NK-92 (cell line): ENCODE measurements around the gene EIF5.

Experiments
- DNase-seq: peaks from one replicate; lab custom pipeline; 2025; ENCODE audit not compliant: unreplicated experiment; lab: John Stamatoyannopoulos, UW

EIF5 gene

GRCh38 chr14:103333754-103334643, at the start of gene EIF5:
TSS of gene EIF5 (plus strand) at chr14:103334237. CDS start at chr14:103335861, 1,624 bp downstream.
- DNase-seq: peak; percentile 90

DNA sequence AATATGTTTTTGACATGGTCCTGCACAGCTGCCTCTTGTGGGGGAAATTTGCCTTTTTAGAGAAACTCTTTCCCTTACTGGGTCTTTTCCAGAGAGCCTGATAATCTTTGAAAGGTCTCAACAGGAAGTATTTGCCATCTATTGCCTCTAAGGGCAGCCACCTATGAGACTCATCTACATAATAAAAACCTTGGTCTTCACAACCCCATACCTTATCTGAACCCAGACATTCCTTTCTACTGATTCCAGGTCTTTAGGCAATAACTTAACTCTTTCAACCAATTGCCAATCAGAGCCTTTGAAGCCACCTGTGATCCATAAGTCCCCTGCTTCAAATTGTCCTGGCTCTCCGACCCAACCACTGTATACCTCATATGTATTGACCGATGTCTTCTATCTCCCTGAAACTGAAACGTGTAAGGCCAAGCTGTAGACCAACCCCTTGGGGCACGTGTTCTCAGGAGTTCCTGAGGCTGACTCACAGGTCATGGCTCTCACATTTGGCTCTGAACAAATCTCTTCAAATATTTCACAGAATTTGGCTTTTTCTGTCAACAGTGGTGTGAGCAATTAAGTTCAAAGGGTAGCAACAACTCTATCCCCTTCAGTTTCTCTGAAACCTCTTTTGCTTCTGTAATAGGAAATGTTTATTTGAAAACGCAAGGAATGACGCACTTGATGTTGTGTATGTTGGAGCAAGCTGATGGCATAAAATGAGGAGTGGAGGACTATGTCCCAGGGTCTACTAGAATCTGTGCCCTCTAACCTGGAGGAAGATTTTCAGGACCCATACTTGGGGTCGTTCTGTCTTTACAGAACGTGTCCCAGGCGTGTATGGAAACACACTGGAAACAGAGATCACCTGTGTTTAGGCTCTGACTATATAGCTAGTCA, 49.2 kb upstream of the EIF5 start:
- no peak for DNase-seq

DNA sequence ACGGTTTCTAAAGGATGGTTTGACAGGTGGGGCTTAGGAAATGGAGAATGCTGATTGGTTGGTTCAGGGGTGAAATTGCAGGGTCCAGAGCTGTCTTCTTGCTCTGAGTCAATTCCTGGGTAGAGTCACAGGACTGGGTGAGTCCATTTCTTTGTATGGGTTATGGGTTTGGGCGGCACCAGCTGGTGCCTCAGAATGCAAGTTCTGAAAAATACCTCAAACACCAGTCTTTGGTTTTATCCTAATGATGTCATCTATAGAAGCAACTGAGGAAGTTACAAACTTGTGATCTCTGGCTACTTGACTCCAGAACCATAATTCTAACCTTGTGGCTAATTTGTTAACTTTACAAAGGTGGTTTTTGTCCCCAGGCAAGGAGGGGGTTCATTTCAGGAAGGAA, 47.6 kb upstream of the EIF5 start:
- no peak for DNase-seq

GRCh38 chr14:103286968-103287850, 46.8 kb upstream of the EIF5 start:
- DNase-seq: no peak

DNA sequence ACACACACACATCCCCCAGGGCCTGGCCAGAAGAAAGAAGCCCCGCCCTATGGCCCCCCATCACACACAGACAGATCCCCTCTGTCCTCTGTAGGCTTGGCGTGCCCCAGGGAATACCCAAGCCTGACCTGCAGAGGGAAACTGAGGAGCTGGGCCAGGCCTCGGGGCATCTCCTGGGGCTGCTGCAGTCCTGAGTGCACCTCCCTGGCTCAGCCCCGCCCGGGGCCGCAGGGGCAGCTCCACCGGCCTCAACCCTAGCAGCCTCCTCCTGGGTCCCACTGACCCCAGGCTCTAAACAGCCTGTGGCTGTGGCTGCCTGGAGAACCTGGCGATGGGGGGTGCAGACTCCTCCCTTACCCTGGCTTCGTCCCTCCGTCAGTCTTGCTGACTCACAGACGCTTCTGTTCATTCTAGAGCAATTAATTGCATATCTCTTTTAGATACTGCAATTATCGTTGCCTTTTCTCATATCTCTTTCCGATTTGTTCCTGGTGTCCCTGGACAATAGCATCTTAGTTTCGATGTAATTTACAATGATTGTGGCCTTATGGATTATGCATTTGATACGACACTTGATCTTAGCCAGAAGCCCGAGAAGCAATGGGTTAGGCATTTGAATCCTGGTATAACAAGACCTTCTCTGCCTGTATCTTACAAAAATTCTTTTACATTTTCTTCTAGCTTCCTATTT, 45.8 kb upstream of the EIF5 start:
- no peak for DNase-seq

GRCh38 chr14:103290056-103290455, 44.0 kb upstream of the EIF5 start:
- no peak for DNase-seq

DNA sequence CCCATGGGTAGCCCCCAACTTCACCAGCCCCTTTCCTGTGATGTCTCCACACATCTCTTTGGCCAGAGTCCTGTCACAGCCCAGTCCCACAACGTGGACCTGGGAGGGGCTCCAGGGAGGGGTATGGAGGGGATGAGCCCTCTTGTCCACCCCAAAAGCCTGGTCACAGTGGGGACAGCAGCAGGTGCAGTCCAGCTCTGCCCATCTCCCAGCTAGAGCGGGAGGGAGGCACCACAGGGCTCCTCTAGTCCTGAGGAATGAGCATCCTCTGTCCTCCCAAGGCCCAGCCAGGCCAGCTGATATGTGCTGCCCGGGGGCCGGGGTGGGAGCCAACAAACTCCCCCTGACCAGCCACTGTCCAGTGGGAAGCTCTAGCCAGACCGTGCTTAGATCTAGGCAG, 43.5 kb upstream of the EIF5 start:
- no peak for DNase-seq

GRCh38 chr14:103290961-103291360, 43.1 kb upstream of the EIF5 start:
- no peak for DNase-seq

DNA sequence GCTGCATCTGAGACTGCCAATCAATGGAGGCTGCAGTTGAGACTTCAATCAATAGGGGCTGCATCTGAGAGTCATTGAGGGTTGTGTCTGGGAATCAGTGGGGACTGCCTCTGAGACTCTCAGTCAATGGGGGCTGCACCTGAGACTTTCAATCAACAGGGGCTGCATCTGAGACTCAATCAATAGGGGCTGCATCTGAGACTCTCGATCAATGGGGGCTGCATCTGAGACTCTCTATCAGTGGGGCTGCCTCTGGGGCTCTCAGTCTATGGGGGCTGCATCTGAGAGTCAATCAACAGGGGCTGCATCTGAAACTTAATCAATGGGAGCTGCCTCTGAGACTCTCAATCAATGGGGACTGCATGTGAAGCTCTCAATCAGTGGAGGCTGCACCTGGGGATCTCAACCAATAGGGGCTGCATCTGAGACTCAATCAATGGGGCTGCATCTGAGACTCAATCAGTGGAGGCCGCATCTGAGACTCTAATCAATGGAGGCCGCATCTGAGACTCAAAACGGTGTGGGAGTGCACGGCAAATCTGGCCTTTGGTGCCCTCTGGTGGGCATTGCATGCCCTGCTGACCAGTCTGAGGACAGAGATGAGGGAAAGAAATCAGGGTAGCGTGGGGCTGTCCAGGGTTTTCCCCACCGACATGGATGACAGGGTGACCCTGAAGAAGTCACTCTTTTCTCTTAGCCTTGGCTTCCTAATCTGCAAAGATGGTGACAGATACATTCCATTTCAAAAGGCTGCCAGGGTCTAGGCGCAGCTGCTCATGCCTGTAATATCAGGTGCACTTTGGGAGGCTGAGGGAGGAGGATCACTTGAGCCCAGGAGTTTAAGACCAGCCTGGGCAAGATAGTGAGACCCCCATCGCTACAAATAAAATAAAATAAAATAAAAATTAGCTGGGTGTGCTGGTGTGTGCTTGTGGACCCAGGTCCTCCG, 41.3 kb upstream of the EIF5 start:
- no peak for DNase-seq

GRCh38 chr14:103293465-103293864, 40.6 kb upstream of the EIF5 start:
- no peak for DNase-seq

- no peak for DNase-seq
These were observed 39.9 kb upstream of the EIF5 start for GRCh38 chr14:103294091-103294490.

DNA sequence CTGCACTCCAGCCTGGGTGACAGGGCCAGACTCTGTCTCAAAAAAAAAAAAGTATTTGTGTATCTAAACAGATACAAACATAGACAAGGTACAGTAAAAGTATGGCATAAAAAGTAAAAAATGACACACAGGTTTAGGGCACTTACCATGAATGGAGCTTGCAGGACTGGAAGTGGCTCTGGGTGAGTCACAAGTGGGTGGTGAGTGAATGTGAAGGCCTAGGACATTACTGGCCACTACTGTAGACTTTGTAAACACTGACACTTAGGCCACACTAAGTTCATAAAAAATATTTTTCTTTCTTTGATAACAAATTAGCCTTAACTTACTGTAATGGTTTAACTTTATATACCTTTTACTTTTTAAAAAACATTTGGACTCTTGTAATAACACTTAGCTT, 38.0 kb upstream of the EIF5 start:
- no peak for DNase-seq

- no peak for DNase-seq
These were observed 37.0 kb upstream of the EIF5 start for GRCh38 chr14:103296987-103297386.

DNA sequence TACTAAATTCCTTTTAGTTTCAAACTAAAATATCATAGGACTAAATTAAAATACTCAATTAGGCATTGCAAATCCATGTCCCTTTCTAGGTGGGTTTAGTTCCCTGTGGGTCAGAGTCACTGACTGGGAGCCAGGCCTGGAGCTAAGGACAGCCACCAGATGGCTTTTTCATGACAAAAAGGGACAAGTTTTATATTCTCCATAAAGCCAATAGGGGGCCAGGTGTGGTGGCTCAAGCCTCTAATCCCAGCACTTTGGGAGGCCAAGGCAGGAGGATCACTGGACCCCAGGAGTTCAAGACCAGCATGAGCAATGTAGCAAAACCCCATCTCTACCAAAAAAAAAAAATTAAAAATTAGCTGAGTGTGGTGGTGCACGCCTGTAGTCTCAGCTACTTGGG, 35.4 kb upstream of the EIF5 start:
- DNase-seq: no peak

- no peak for DNase-seq
These were observed 32.3 kb upstream of the EIF5 start for GRCh38 chr14:103301512-103302354.

GRCh38 chr14:103302966-103303365, 31.1 kb upstream of the EIF5 start:
- DNase-seq: no peak

DNA sequence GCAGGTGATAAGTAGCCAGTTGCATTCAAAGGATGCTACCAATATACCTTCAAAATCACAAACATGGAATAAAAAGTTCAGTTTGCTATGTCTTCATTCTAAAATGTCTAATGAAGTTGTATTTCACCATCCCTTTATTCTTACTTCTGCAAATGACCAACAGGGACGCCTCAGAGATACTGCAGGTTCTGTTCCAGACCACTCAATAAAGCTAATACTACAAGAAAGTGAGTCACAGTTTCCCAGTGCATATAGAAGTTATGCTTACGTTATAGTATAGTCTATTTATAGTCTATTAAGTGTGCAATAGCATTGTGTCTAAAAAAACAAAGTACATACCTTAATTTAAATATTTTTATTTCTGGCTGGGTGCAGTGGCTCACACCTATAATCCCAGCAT, 29.3 kb upstream of the EIF5 start:
- no peak for DNase-seq
